BLaER1 (cell line): ENCODE data around the gene VPS33A.

Experiments used
- H3K27ac ChIP-seq: shearing (Covaris generic); formaldehyde crosslinking; 2 replicates; pipeline ENCODE4 v1.8.1; 2022
- H3K27me3 ChIP-seq: shearing (Covaris generic); formaldehyde crosslinking; 2 replicates; pipeline ENCODE4 v1.8.1; 2022
- H3K36me3 ChIP-seq: shearing (Covaris generic); formaldehyde crosslinking; 2 replicates; pipeline ENCODE4 v1.8.1; 2022
- H3K4me1 ChIP-seq: shearing (Covaris generic); formaldehyde crosslinking; 2 replicates; pipeline ENCODE4 v1.8.1; 2022
- H3K4me2 ChIP-seq: shearing (Covaris generic); formaldehyde crosslinking; 2 replicates; pipeline ENCODE4 v1.8.1; 2022
- H3K4me3 ChIP-seq: shearing (Covaris generic); formaldehyde crosslinking; 2 replicates; pipeline ENCODE4 v1.8.1; 2022
- H3K9ac ChIP-seq: shearing (Covaris generic); formaldehyde crosslinking; 2 replicates; pipeline ENCODE4 v1.8.1; 2022
- H3K9me3 ChIP-seq: shearing (Covaris generic); formaldehyde crosslinking; 2 replicates; pipeline ENCODE4 v1.8.1; 2022
- H4K20me1 ChIP-seq: shearing (Covaris generic); formaldehyde crosslinking; 2 replicates; pipeline ENCODE4 v1.8.1; 2022
- Cebpa-rat ChIP-seq: shearing (Covaris generic); IDR thresholded peaks from 2 replicates; pipeline ENCODE4 v1.8.1; 2022

VPS33A gene

DNA sequence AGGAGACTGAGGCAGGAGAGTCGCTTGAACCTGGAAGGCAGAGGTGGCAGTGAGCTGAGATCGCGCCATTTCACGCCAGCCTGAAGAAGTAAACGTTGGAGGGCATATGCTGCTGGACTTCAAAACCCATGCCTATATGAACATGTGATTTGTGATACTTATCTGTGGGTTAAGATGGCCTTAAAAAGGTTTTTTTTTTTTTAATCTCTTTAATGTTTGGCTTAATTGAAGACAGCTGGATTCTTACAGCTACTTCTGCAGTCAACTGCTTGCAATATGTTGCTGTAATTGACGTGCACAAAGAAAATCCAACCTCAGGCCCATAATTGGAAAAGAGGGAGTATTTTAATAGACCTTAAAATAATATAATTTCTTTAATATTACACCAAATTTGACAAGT is 64.3 kb downstream of the VPS33A start:
- no peak overlapping the region for H3K27ac ChIP-seq
- no peak for TF ChIP-seq Cebpa-rat
- H3K36me3 ChIP-seq: peaks cover 13% of the 10 kb centered on the region
- peaks cover 42% of the 10 kb centered on the region for H4K20me1 ChIP-seq
- no peak overlapping the region for H3K4me3 ChIP-seq
- no peaks in the 10 kb centered on the region for H3K9me3 ChIP-seq
- H3K4me1 ChIP-seq: peaks cover 62% of the 10 kb centered on the region
- H3K9ac ChIP-seq: no peak overlapping the region
- H3K27me3 ChIP-seq: peaks cover 54% of the 10 kb centered on the region
- peak overlapping the region; percentile 89 for H3K4me2 ChIP-seq

DNA sequence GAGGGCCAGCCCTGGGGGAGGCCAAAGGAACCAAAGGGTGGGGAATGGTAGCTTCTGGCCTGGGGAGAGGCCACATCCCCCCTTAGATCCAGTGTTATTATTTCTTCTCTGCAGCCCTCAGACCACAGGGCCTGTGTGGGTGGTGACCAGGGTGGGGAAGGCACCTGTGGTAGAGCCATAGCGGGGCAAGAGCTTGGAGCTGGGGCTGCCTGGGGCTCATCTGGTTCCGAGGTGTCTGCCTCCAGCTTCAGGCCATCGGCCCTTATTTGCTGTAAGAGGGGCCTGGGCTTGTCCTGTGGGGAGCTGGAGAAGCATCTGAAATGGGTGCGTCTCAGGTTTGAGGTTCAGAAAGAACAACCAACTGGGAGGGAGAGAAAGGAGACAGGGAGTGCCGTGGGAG is 64.9 kb downstream of the VPS33A start:
- TF ChIP-seq Cebpa-rat: no peak
- Histone ChIP-seq H3K4me1 (peaks cover 62% of the 10 kb centered on the region), H3K36me3 (0 out of 2 replicates have a peak, but pooled peaks cover 7% of the 10 kb centered on the region), H3K27ac (no peak overlapping the region), H3K9me3 (no peaks in the 10 kb centered on the region), H3K4me3 (no peak overlapping the region; the same call in 1 of the 2 replicates), H3K9ac (no peak overlapping the region; the same call in 1 of the 2 replicates), H3K27me3 (peaks cover 48% of the 10 kb centered on the region), H4K20me1 (peaks cover 35% of the 10 kb centered on the region), H3K4me2 (peak overlapping the region; percentile 89)

DNA sequence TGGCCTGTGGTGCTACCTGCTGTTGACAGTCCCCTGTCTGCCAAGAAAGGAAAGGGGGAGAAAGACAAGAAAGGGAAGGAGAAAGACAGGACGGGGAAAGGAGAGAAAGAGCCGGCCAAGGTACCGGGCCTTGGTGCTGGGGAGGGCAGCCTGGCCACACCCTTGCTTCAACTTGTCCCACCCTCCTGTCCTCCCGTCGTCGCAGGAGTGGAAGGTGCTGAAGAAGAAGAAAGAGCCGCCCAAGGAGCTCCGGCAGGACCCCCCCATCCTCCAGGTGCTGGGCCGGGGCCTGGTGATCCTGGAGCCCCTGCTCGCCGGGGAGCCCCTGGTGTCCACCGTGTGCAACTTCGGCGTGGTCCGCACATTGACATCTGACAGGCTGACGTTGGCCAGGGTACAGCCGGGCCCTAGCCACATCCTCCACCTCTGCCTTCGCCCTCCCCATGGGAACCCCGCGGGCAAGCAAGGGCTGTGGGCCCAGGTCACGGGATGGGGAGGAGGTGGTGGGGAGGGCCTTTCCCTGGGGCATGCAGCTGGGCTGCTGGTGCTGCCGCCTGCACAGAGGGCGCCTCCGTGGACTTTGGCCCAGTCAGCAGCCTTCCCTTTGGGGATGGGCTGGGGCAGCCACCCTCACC is 65.6 kb downstream of the VPS33A start:
- peaks cover 3% of the 10 kb centered on the region for H3K9me3 ChIP-seq
- H3K9ac ChIP-seq: no peak overlapping the region; the same call in 1 of the 2 replicates
- H4K20me1 ChIP-seq: peaks cover 28% of the 10 kb centered on the region
- peak overlapping the region; percentile 89 for H3K4me2 ChIP-seq
- H3K4me3 ChIP-seq: no peak overlapping the region; the same call in 1 of the 2 replicates
- H3K36me3 ChIP-seq: no peaks in the 10 kb centered on the region
- H3K27me3 ChIP-seq: peaks cover 40% of the 10 kb centered on the region
- no peak for TF ChIP-seq Cebpa-rat
- H3K27ac ChIP-seq: no peak overlapping the region
- peaks cover 62% of the 10 kb centered on the region for H3K4me1 ChIP-seq

DNA sequence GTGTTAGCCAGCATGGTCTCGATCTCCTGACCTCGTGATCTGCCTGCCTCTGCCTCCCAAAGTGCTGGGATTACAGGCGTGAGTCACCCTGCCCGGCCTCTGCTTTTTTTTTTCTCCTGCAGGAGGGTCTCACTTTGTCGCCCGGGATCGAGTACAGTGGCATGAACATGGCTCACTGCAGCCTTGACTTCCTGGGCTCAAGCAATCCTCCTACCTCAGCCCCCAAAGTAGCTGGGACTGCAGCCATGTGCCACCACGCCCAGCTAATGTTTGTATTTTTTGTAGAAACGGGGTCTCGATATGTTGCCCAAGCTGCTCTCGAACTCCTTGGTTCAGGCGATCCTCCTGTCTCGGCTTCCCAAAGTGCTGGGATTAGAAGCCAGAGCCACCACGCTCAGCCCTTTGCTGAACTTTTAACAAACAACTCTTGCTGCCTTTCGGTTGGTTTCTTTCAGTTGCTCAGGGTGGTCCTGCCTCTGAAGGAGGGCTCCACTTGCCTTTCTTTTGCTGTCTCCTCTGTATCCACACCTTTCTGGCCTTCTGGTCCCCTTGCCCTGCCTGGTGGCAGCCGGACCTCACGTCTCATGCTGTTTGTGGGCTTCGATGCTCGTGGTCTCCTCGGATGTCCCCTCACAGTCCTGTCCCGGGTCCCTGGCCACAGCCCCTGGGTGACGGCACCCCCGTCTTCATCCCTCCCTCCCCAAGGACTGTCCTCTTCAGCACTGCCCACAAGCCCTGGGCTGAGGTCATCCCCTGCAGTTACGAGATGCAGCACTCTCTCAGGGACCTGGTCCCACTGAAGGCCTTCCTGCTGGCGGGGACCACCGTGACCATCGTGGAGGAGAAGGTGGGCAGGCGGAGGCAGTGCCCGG is 66.6 kb downstream of the VPS33A start:
- H3K4me1 ChIP-seq: peaks cover 62% of the 10 kb centered on the region
- H3K27me3 ChIP-seq: peaks cover 31% of the 10 kb centered on the region
- H3K9me3 ChIP-seq: peaks cover 12% of the 10 kb centered on the region
- H3K36me3 ChIP-seq: 0 out of 2 replicates have a peak, but pooled peaks cover 4% of the 10 kb centered on the region
- peaks cover 19% of the 10 kb centered on the region for H4K20me1 ChIP-seq
- TF ChIP-seq Cebpa-rat: no peak
- H3K4me2 ChIP-seq: peak overlapping the region; percentile 89
- no peak overlapping the region for H3K4me3 ChIP-seq
- H3K9ac ChIP-seq: no peak overlapping the region
- no peak overlapping the region for H3K27ac ChIP-seq

DNA sequence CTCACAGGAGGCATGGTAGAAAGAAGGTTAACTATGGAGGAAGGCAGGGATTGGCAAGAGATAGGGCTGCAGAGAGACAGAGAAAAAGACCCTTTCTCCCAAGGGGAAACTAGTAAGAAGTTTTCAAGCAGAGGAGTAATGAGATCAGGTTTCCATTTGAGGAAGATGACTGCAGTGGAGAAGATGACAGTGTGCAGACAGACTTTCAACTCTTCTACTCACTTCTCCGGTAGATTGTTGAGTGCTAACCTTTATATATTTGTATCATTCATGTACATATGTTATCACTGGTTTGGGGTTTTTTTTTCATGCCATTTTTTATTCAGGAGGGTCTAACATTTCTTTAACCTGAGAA is 68.7 kb downstream of the VPS33A start:
- Histone ChIP-seq H3K9me3 (peaks cover 17% of the 10 kb centered on the region), H3K27me3 (peaks cover 10% of the 10 kb centered on the region), H3K27ac (no peak overlapping the region), H4K20me1 (no peaks in the 10 kb centered on the region), H3K9ac (no peak overlapping the region), H3K4me3 (no peak overlapping the region), H3K4me2 (peak overlapping the region; percentile 45), H3K4me1 (peaks cover 47% of the 10 kb centered on the region), H3K36me3 (0 out of 2 replicates have a peak, but pooled peaks cover 4% of the 10 kb centered on the region)
- TF ChIP-seq Cebpa-rat: no peak

DNA sequence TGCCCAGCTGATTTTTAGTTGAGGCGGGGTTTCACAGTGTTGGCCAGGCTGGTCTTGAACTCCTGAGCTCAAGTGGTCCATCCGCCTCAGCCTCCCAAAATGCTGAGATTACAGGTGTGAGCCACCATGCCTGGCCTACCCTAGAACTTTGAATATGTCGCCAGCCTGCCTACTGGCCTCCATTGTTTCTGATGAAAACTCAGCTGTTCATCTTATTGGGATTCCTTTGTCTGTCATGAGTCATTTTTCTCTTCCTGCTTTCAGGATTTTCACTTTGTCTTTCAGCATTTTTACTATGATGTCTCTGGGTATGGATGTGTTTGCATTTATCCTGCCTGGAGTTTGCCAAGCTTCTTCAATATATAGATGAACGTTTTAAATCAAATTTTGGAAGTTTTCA is 70.9 kb downstream of the VPS33A start:
- H3K4me2 ChIP-seq: no peak overlapping the region
- H3K4me1 ChIP-seq: peaks cover 50% of the 10 kb centered on the region

DNA sequence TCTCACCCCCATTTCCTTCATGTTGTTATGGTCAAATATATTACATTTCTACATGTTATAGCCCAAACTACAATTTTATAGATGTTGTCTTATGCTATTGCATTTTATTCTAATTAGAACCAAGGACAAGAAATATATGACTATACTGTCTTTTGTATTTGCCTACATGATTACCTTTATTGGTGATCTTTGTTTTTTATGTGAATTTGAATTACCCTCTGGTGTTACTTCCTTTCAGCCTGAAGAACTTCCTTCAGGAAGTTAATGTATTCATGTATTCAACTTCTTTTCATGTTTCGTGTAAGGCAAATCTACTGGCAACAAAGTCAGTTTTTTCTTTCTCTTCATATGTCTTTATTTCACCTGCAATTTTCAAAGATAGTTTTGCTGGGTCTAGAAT is 71.5 kb downstream of the VPS33A start:
- Histone ChIP-seq H3K27me3 (no peaks in the 10 kb centered on the region), H3K4me2 (no peak overlapping the region), H3K9me3 (peaks cover 17% of the 10 kb centered on the region), H3K36me3 (0 out of 2 replicates have a peak, but pooled peaks cover 4% of the 10 kb centered on the region), H3K27ac (no peak overlapping the region), H3K4me1 (peaks cover 47% of the 10 kb centered on the region), H3K9ac (no peak overlapping the region), H4K20me1 (no peaks in the 10 kb centered on the region), H3K4me3 (no peak overlapping the region)
- no peak for TF ChIP-seq Cebpa-rat

More for the DNA sequence above, 70.9 kb downstream of the VPS33A start:
- no peaks in the 10 kb centered on the region for H4K20me1 ChIP-seq
- no peaks in the 10 kb centered on the region for H3K27me3 ChIP-seq
- TF ChIP-seq Cebpa-rat: no peak
- no peak overlapping the region for H3K27ac ChIP-seq
- H3K36me3 ChIP-seq: 0 out of 2 replicates have a peak, but pooled peaks cover 4% of the 10 kb centered on the region
- H3K9me3 ChIP-seq: peaks cover 17% of the 10 kb centered on the region
- H3K4me3 ChIP-seq: no peak overlapping the region
- no peak overlapping the region for H3K9ac ChIP-seq

DNA sequence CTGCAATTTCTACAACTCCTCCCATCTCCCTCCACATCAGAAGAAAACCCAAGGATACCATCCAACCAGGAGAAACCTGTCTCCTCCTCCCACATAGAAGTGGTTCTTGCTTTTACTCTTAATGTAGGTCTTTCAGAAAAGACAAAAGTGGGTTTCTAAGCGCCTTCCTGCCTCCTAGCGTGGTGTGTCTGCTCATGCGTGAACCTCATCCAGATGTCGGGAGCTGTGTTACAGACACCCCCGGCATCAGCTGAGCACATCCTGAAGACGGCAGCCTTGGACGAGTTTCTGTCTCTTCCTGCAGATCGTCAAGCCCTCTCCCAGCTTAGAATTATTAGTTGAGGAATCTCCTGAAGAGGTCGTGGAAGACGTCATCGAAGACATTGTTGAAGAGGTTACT is 73.9 kb downstream of the VPS33A start:
- Histone ChIP-seq H3K9ac (peak overlapping the region; percentile 19; the same call in 1 of the 2 replicates), H3K9me3 (peaks cover 17% of the 10 kb centered on the region), H3K36me3 (0 out of 2 replicates have a peak, but pooled peaks cover 4% of the 10 kb centered on the region), H4K20me1 (no peaks in the 10 kb centered on the region), H3K27ac (no peak overlapping the region), H3K4me3 (no peak overlapping the region), H3K4me2 (peak overlapping the region; percentile 62), H3K4me1 (peaks cover 38% of the 10 kb centered on the region), H3K27me3 (no peaks in the 10 kb centered on the region)
- no peak for TF ChIP-seq Cebpa-rat

DNA sequence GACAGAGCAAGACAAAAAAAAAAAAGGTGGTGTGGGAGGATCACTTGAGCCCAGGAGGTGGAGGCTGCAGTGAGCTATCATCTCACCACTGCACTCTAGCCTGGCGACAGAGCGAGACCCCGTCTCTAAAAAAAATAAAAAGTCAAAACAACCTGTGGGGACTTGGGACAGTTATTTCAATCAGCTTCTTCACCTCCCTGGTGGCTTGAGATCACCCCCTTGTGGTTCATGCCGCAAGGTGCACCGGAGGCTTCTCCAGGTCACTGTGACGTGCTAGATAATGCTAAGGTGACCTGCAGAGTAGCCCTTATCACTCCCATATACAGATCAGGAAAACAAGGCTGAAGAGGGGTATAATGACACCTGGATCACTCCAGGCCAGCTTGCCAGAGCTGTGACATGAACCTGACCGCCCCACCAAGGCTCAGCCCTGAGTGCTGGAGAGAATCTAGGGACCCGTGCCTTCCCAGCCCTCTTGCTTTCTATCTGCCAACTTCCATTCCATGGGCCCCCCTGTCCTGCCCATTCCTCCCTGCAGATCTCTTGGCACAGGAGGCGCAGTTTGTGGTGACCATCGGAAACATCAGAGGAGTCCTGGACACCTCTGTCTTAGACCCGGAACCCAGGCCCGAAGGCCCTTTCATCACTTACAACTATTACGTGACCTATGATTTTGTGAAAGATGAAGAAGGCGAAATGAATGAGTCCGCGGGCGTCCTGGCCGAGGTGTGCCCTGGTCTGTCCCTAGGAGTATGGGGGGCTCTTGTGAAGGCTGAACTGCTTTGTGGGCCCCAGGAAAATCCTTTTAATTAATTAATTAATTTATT is 75.2 kb downstream of the VPS33A start:
- Histone ChIP-seq H3K9me3 (peaks cover 17% of the 10 kb centered on the region), H3K9ac (no peak overlapping the region), H3K4me2 (no peak overlapping the region), H3K4me3 (no peak overlapping the region), H3K36me3 (0 out of 2 replicates have a peak, but pooled peaks cover 4% of the 10 kb centered on the region), H3K4me1 (peaks cover 33% of the 10 kb centered on the region), H4K20me1 (no peaks in the 10 kb centered on the region), H3K27me3 (no peaks in the 10 kb centered on the region), H3K27ac (no peak overlapping the region)
- TF ChIP-seq Cebpa-rat: no peak
